Keratinocyte (primary cell): Measurements from ENCODE around the gene LCP2.

Experiments used
- EZH2 ChIP-seq: IDR thresholded peaks from one replicate; pipeline ENCODE4 v1.6.1; 2012; ENCODE audit warnings: inconsistent platforms, mild to moderate bottlenecking, low read length, moderate library complexity
- TF ChIP-seq, protein P1 (sequence below), 3 experiments: IDR thresholded peaks in 1 of 3; conservative IDR thresholded peaks in 1 of 3; optimal IDR thresholded peaks in 1 of 3; 2 replicates in 2 of 3; 3 replicates in 1 of 3; pipeline versions ENCODE3 to v1.5.1; 2011; ENCODE audit warnings: low read length in 3 of 3, mild to moderate bottlenecking in 3 of 3, moderate library complexity in 2 of 3, control low read depth in 1 of 3, inconsistent platforms in 1 of 3; ENCODE audit not compliant: insufficient read depth in 2 of 3; ENCODE audit errors: extremely low read depth in 1 of 3

DNA sequence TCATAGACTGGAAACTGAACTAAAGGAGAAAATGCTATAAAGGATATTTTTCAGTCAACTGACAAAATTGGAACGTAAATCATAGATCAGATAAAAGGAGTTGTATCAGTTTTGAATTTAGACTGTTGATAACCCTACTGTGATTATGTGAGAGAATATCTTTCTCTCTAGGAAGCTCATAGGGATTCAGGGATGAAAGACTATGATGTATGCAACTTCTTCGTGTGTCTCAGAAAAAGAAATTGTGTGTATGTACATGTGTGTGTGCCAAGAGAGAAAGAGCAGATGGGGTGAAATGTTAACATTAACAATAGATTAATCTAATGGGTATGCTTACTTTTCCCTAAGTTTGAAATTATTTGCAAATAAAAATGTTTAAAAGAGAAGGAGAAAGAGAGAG is 95.5 kb downstream of the LCP2 start:
- TF ChIP-seq, protein P1, sequence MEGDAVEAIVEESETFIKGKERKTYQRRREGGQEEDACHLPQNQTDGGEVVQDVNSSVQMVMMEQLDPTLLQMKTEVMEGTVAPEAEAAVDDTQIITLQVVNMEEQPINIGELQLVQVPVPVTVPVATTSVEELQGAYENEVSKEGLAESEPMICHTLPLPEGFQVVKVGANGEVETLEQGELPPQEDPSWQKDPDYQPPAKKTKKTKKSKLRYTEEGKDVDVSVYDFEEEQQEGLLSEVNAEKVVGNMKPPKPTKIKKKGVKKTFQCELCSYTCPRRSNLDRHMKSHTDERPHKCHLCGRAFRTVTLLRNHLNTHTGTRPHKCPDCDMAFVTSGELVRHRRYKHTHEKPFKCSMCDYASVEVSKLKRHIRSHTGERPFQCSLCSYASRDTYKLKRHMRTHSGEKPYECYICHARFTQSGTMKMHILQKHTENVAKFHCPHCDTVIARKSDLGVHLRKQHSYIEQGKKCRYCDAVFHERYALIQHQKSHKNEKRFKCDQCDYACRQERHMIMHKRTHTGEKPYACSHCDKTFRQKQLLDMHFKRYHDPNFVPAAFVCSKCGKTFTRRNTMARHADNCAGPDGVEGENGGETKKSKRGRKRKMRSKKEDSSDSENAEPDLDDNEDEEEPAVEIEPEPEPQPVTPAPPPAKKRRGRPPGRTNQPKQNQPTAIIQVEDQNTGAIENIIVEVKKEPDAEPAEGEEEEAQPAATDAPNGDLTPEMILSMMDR (optimal IDR thresholded peaks at IDR 0.05 in 1 of 3, IDR thresholded peaks at IDR 0.05 in 1 of 3, conservative IDR thresholded peaks at IDR 0.05 in 1 of 3; ENCODE audit: extremely low read depth in 1 of 3, insufficient read depth in 2 of 3, low read length in 3 of 3): no peak
- TF ChIP-seq EZH2: no peak
